HT1080 (cell line): ENCODE measurements around the gene FCN2. TPM values are rescaled to one million over a fixed set of nuclear protein-coding genes. Genes with fewer than 3 reads are reported as not detected.
"Not testable (repeated sequence)": the region's sequence is repeated elsewhere in the genome, so short reads cannot be mapped to it uniquely, and the experiment has no call there.

Source experiments
- DNase-seq: peaks from one replicate; pipeline ENCODE4 v3.0.0-alpha.2; 2015; ENCODE audit warnings: low read depth
- total RNA-seq: library from RNA; depleted of rRNA; stranded (reverse); fragments of >200 nt; shearing (Covaris generic); gene quantifications from 2 replicates; pipeline ENCODE4 v1.2.3, GENCODE V29; 2014

Gene FCN2
- total RNA-seq, 1 experiment from 2014 or later: not detected

DNA sequence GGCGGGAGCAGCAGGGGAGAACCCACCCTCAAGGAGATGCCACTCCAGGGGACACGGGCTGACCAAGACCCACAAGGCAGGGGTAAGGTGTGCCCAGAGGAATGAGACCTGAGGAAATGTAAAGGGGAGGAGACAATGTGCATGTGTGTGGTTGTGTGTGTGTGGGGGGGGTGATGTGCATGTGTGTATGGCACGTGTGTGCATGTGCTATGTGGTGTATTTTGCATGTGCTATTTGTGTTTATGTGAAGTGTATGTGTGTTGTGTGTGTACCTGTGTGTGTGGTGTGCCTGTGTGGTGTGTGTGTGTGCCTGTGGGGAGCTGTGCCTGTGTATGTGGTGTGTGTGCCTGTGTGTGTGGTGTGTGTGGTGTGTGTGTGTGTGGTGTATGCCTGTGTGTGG, 33.5 kb upstream of the FCN2 start:
- no peak for DNase-seq

DNA sequence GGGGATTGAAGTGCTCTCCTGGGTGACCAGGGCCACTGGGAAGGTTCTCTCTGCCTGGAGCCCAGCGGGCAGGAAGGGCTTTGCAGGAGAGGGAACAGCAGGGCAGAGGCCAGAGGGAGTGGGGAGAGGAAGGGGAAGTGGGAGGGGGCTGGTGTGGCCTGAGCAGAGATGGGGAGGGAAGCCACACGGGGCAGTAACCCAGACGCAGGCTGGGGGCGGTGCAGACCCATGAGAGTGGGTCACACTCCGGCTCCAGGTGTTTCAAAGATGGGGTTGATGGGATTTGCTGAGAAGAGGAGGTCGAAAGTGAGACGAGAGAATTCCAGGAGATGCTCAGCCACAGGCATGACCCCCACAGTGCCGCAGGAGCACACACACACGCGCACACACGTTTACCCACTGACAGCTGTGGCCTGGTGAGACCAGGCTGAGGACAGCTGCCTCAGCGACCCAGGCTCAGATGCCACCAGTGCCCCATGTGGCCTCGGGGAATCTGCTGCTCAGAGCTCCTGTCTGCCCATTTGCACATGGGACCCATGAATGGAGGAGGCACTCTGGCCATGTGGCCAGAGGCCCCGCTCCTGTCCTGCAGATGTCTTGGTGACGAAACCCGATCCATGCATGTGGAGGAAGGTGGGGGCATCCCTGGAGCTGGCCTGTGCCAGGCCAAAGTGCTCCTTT, 32.7 kb upstream of the FCN2 start:
- DNase-seq: no peak

DNA sequence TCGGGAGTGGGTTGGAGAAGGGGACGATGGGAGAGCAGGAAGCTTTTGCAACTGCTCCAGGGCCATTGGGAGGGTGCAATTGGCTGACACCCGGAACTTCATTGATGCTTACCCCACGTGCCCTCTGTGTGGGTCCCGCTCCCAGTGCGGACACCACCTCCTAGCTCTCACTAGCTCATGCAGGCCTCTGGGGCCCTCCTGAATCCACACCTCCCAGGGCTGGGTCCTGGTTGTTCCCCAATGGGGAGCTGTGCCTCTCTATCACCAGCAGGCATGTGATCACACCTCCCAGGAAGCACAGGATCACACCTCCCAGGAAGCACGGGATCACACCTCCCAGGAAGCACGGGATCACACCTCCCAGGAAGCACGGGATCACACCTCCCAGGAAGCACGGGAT, 32.1 kb upstream of the FCN2 start:
- no peak for DNase-seq

DNA sequence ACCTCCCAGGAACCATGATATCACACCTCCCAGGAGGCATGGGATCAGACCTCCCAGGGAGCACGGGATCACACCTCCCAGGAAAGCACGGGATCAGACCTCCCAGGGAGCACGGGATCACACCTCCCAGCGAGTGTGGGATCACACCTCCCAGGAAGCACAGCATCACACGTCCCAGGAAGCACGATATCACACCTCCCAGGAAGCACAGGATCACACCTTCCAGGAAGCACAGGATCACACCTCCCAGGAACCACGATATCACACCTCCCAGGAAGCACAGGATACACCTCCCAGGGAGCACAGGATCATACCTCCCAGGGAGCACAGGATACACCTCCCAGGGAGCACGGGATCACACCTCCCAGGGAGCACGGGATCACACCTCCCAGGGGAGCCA, 30.0 kb upstream of the FCN2 start:
- no peak for DNase-seq

DNA sequence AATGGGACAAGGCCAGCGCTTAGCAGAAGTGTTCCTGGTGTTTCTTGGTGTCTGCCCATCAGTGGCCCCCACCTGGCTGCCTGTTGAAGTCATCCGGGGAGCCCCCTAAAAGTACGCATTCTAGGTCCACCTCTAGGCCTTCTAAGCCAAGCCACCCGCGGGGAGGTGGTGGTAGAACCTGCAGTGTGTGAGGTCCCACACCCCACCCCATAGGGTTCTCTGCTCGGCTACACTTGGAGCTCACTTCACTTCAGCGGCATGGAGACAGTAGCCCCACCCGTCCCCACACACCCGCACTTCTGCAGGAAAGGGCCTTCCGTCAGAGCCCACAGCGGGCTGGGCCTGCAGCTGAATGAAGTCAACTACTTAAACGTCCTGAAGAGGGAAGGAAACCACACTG, 29.6 kb upstream of the FCN2 start:
- no peak for DNase-seq

DNA sequence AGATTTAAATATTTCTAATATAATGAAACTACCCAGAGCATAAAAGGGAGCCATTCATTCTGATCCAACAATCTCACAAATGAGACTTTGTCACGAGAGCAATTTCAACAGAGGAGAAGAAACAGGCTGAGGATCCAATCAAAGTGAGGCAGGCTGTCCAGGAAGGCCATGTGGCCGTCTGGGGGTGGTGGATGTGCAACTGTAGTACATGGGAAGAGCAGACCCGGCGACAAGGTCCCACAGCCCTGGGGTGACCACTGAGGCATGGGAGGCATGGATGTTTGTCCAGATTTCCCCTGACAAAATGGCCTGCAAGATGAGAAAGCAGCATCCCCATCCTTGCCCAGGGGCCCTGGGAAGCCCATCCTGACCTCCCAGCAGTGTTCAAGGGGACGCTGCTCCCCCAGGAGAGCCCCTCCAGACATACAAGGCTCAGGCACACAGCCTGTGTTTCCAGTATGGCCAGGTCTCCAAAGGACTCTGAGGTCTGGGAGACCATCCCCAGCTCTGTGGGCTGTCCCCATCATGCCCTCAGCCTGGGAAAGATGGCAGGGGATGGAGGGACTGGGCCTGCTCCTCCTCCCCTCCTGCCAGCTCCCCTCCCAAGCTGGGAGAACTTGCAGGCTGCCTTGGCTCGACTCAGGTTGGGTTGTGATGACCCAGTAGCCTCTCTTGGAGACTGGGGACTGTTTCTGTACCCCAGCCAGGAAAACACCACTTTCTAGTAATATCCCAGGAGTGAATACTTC, 27.5 kb upstream of the FCN2 start:
- DNase-seq: no peak

DNA sequence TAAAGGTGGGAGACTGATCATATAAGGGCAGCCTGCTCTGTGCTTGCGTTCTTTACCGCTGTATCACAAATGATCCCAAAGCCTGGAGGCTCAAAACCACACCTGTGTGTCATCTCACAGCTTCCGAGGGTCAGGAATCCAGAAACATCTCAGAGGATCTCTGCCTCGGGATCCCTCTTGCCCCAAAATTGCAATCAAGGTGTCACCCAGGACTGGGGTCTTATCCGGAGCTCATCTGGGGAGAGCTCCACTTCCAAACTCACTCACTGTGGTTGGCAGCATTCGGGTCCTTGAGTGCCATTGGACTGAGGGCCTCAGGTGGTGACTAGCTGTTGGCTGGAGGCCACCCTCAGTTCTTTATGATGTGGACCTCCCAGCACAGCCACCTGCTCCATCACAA, 26.7 kb upstream of the FCN2 start:
- no peak for DNase-seq

DNA sequence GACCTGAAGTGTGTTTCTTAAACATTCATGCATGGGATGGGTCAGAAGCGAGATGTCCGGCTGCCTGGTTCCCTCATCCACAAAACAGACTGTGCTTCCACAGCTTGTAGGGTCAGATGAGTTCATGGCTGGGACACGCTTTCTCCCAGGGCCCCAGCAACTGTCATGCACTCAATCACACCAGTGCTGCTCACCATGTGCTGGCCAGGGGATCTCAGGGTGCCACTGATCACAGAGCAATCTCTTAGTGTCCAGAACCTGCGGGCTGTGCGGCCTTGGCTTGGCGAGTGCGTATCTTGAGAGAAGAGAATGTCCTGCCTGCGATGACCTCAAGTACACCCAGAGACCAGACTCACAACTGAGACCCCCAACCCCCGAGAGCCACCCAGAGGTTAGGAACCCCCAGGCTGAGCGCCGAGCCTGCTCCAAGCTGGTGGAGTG, 26.0 kb upstream of the FCN2 start:
- no peak for DNase-seq

DNA sequence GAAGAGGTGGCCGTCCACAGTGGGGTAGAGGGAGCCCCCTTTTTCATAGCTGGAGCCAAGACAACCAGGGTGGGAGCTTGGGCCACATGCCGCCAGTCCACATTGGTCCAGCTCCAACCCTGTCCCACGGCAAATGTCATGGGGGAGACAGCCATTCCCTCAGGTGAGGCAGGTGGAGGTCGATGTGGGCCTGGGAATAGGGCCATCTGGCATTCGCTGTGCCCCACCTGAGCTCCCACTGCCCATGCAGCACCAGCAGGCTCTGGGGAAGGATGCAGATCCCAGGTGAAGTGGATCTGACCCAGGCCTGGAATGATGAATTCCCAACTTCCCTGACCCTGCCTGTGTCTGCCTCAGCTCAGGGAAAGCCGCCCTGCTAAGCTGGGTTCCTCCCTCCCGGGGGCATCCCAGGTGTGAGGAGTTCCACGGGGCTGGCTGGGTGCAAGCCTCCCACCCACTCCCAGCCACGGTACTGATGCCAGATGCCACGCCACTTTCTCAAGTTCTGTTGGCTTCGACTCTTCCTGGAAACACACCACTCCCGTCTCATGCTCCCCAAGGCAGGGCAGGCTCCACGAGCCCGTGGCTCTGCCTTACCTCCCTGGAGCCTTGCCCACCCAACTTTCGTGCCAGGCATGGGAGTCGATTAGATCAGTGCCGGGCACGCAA, 25.2 kb upstream of the FCN2 start:
- no peak for DNase-seq

DNA sequence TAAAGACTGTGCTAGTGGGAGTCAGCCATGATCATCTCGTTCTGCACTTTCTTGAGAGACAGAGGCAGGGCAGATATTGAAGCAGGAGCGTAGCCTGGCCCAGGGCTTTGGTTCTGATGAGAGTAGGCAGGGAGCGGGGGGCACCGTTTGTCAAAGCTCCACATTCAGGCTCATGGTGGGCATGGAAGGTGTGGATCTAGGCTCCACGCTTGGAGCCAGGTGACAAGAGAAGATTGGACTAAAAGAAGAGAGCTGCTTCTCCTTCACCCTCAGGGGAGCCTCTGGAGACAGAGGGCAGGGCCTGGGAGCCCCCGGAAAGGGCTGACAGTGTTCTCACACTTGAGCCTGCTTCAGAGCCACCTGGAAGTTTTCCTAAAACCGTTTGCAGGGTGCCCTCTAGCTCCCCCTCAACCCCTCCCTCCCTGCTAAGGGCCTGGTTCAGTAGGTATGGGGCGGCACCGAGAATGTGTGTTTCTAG, 24.7 kb upstream of the FCN2 start:
- DNase-seq: no peak

DNA sequence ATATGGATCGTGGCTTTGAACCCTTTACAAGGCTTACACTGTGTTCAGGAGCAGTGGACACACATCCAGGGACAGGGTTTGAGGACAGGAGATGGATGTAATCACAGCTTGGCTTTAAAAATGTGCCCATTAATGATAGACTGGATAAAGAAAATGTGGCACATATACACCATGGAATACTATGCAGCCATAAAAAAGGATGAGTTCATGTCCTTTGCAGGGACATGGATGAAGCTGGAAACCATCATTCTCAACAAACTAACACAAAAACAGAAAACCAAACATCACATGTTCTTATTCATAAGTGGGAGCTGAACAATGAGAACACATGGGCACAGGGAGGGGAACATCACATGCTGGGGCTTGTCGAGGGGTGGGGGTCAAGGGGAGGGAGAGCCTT, 23.2 kb upstream of the FCN2 start:
- not testable (repeated sequence) for DNase-seq

DNA sequence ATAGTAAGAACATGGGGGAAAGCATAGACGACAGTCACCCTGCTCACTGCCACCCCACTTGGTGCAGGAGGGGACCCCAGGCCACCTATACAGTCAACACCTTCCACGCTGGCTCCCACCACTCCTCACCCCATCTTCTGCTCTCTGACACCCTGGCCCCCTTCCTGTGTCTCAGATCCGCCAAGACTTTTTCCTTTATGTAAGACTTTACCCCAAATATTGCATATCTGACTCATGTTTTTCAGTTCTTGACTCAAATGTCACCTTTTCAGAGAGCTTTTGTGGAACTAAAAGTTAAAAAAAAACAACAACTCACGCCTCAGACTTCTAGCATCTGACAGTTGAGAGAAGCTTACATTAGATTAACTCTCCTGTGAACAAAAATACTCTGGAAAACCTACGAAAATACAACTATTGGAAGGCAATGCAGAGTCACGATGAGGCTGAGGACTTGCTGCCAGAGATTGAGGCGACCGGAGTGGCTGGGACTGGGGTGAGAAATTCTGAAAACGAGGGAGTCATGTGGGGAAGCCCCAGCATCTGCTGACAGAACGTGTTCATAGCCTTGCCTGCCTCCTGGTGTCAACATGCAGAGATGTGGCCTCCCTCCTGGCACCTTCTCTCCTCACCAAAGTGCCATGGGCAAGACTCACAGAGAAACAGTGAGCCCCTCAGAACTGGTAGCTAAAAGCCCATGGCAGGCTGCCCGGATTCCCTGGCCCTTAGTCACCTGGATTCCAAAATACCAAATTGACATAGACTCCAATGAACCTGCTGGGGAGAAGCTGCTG, 22.4 kb upstream of the FCN2 start:
- DNase-seq: peak; percentile 82

DNA sequence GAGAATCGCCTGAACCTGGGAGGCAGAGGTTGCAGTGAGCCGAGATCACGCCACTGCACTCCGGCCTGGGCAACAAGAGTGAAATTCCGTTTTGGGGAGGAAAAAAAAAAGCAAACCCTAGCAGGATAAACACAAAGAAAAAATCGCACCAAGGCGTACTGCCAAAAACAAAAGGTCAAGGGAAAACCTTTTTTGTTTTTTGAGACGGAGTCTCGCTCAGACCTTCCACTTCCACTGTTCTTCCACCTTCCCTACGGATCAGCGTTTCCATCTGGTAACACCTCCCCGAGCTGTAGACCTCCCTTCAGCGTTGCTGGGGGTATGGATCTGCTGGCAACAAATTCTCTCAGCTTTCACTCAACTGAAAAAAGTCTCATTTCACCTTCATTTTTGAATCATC, 20.1 kb upstream of the FCN2 start:
- DNase-seq: no peak

DNA sequence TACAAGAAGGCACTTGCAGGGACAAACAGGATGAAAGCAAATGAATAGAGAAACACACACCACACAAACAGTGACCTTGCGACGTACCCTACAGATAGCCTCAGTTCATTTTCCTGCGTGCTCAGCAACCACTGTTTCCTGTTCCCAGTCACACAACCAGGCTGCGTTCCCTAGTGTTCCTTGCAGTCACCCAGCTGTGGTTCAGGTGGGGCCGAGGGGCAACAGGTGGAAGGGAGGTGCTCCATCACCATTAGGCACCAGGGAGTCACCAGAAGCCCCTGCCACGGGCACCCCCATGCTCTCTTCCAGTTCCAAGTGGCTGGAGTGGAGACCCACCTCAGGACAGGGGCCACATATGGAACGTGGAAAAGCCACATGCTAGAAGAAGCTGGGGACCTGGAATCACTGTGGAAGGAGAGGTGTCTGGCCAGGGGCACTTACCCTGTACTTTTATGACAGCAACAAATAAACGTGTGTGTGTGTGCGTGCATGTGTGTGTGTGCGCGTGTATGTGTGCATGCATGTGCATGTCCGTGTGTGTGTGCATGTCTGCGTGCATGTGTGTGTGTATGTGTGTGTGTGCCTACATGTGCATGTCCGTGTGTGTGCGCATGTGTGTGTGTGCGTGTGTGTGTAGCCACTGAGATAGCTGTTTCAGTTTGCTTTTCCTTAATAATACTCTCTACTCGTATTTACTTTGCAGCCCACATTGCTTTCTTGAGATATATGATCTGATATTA, 18.8 kb upstream of the FCN2 start:
- DNase-seq: no peak

DNA sequence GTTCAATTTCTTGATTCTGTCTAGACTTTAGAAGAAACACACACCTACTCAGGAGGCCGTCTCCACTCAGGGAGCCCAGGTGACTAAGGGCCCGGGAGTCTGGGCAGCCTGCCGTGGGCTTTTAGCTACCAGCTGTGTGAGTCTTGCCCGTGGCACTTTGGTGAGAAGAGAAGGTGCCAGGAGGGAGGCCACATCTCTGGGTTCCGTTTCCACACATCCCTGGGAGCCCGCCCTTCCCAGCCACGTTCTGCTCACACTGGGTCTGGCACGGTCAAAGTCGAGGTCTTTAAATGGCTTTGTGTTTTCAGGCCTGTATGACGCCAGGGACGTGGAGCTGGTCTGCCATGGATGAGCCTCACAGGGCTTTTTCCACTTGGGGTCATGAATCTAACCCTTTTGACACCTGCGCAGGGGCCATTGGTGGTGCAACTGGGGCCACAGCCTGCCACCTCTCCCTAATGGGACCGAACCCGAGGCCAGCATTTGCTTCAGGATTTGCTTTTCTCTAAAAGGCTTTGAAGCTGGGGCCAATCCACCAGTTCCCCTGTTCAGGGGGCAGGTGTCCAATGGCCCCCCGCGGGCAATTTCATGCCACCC, 17.2 kb upstream of the FCN2 start:
- no peak for DNase-seq

DNA sequence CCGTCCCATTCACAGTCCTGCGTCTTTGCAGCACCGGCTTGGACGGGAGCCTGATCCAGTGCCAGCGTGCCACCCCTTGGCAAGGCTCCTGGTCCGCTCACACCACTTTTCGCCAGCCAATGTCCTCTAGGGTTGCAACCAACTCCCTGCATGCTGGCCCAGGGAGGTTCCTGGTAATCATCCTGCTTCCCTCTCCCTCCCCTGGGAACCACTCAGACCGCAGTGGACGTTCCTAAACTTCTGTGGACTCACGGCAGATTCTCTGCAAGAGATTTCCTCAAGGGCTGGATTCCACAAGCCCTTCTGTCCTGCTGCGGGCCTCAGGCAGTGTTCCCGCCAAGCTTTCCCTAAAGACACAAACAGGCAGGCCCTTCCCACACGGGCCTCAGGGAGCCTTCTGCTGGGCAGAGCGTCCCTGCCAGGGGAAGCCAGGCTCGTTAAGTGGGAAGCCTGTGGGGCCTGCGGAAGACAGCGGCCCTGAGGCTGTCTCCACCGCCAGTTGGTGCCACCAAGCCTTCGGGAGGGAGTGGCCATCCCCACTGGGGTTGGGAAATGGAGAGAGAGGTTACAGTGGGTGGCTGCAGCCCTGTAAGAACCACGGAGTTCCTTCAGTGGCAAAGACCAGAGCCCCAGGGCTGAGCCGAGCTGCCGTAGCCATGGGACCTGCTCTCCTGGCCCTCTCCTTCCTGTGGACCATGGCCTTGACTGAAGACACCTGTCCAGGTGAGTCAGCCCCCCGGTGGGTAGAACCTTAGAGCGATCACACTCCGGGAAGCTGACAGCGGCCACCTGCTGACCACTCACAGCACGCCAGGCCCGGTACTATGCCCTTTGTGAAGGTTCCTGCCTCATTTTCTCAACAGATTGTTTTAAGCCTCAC, 16.4 kb upstream of the FCN2 start:
- DNase-seq: no peak

DNA sequence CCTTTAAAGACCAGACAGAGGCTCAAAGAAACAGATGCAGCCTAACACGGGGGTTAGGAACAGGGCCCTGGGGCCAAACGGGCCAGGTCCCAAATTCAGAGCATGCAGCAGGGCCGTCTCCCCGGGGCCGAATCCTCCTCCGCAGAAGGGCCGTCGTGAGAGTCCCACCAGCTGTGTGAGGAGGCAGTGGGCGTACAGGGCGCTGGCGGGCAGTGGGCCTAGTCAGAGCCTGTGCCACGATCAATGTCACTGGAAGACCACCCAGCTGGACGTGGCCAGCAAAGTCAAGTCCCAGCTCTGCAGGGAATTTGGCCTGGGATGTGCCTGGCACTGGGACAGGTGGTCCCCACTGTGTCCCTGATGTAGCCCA, 15.8 kb upstream of the FCN2 start:
- no peak for DNase-seq

DNA sequence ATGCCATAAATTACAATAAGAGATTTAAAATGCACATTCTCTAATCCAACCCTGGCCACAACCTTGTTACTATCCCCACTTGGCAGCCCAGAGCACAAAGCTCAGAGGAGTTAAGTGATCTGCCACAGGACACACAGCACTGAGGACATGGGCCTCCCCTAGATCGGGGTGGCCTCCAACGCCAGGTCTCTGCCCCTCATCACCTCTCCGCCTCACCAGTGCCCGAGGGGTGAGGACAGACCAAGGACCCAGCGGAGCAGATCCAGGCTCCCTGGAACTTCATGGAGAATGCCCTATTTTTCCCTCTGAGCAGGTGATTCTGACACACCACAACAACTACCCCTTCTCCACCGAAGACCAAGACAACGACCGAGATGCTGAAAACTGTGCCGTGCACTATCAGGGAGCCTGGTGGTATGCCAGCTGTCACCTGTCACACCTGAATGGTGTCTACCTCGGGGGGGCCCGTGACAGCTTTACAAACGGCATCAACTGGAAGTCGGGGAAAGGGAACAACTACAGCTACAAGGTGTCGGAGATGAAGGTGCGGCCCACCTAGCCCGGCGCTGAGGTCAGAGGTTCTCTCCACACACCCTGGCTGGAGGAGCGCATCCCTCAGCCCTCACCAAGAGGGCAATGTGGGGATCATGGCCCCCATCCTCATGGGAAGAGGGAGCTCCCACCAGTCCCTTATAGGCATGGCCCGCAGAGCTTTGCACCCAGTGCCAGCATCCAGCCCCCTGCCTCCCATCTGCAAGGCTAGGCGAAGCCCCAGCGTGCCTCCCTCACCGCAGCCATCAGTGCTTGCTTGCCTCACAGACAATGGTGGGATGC, 12.5 kb upstream of the FCN2 start:
- no peak for DNase-seq
